Endothelial cell of umbilical vein (primary cell): ENCODE data around the gene CERS6. TPM values are rescaled to one million over a fixed set of nuclear protein-coding genes. Genes with fewer than 3 reads are reported as not detected.

Experiments
- BruUV-seq: library from RNA; stranded (reverse); fragments of 400-500 nt; replicated peaks from 2 replicates; lab custom pipeline; 2021; lab: Mats Ljungman, UMichigan
- CTCF ChIA-PET: fragments of 300-600, 350-600 bp; sonication (Branson Sonifier 250); formaldehyde crosslinking; loops from one replicate; lab custom pipeline; 2021; ENCODE audit warnings: antibody characterized with exemption, inconsistent platforms; lab: Charles Lee
- POLR2A ChIA-PET: fragments of 300-600, 350-600 bp; sonication (Branson Sonifier 250); formaldehyde crosslinking; loops from one replicate; lab custom pipeline; 2021; ENCODE audit warnings: antibody characterized with exemption, inconsistent platforms; lab: Charles Lee
- DNase-seq: peaks from one replicate; pipeline ENCODE4 v3.0.0-alpha.2; 2011; ENCODE audit warnings: low read depth, low spot score
- FAIRE-seq: peaks from 2 replicates; lab custom pipeline; 2011; peaks lifted over from hg19 to GRCh38; lab: Jason Lieb, UNC
- H2AFZ ChIP-seq: 2 replicates; pipeline ENCODE4 v1.6.0; 2012; ENCODE audit warnings: low read depth, low read length, control low read depth, inconsistent platforms
- H3K27ac ChIP-seq: 2 replicates; pipeline ENCODE4 v1.5.1; 2011; ENCODE audit warnings: low read depth, mild to moderate bottlenecking, control low read depth, low read length, moderate library complexity; ENCODE audit not compliant: insufficient read depth
- H3K27me3 ChIP-seq, 2 experiments: 2 replicates each; pipeline versions ENCODE4 v1.6.0 to v1.6.1; 2011; ENCODE audit warnings: low read length in 2 of 2, mixed read lengths in 1 of 2; ENCODE audit not compliant: control insufficient read depth in 2 of 2, insufficient read depth in 2 of 2
- H3K36me3 ChIP-seq, 2 experiments: 2 replicates in 1 of 2; 3 replicates in 1 of 2; pipeline ENCODE4 v1.5.1; 2011; ENCODE audit warnings: low read length in 2 of 2, mild to moderate bottlenecking in 1 of 2, moderate library complexity in 1 of 2; ENCODE audit not compliant: control insufficient read depth in 2 of 2, insufficient read depth in 2 of 2; ENCODE audit errors: extremely low read depth in 1 of 2
- H3K4me1 ChIP-seq: 3 replicates; pipeline ENCODE4 v1.5.1; 2011; ENCODE audit warnings: mild to moderate bottlenecking, low read length; ENCODE audit not compliant: control insufficient read depth, insufficient read depth; ENCODE audit errors: extremely low read depth
- H3K4me2 ChIP-seq: 2 replicates; pipeline ENCODE4 v1.6.1; 2011; ENCODE audit warnings: low read length, control low read depth, mixed read lengths; ENCODE audit not compliant: insufficient read depth
- H3K4me3 ChIP-seq, 3 experiments: fragments of 200-600 bp in 1 of 3; sonication (generic), shearing (Covaris generic) in 1 of 3; replicated peaks in 1 of 3; 2 replicates each; pipeline ENCODE4 v1.5.1; 2011 to 2016; ENCODE audit warnings: control low read depth in 3 of 3, low read length in 3 of 3, mild to moderate bottlenecking in 2 of 3, inconsistent platforms in 1 of 3, low read depth in 1 of 3, moderate library complexity in 1 of 3; ENCODE audit not compliant: insufficient read depth in 1 of 3
- H3K79me2 ChIP-seq: 2 replicates; pipeline ENCODE4 v1.6.0; 2012; ENCODE audit warnings: low read length, inconsistent platforms; ENCODE audit not compliant: control insufficient read depth, insufficient read depth
- H3K9ac ChIP-seq: replicated peaks from 2 replicates; pipeline ENCODE3; 2011; ENCODE audit warnings: low read length, control low read depth; ENCODE audit not compliant: insufficient read depth; ENCODE audit errors: extremely low read depth
- H3K9me1 ChIP-seq: replicated peaks from 3 replicates; pipeline ENCODE4 v1.6.0; 2011; ENCODE audit warnings: mild to moderate bottlenecking, low read length; ENCODE audit not compliant: control insufficient read depth, insufficient read depth; ENCODE audit errors: extremely low read depth
- H3K9me3 ChIP-seq: replicated peaks from 2 replicates; pipeline ENCODE4 v1.5.1; 2012; ENCODE audit warnings: low read length, inconsistent platforms; ENCODE audit not compliant: control insufficient read depth, insufficient read depth
- H4K20me1 ChIP-seq: replicated peaks from 2 replicates; pipeline ENCODE3; 2011; ENCODE audit warnings: mild to moderate bottlenecking, low read length; ENCODE audit not compliant: control insufficient read depth, insufficient read depth; ENCODE audit errors: extremely low read depth
- EZH2 ChIP-seq: IDR thresholded peaks from 2 replicates; pipeline ENCODE4 v1.6.1; 2012; ENCODE audit warnings: borderline replicate concordance, low read depth, mild to moderate bottlenecking, moderate library complexity, low read length, inconsistent platforms; ENCODE audit not compliant: severe bottlenecking
- FOS ChIP-seq: IDR thresholded peaks from 2 replicates; pipeline ENCODE4 v1.6.1; 2011; ENCODE audit warnings: mild to moderate bottlenecking, low read length, moderate library complexity, borderline replicate concordance; ENCODE audit not compliant: insufficient read depth
- JUN ChIP-seq: IDR thresholded peaks from 2 replicates; pipeline ENCODE4 v1.6.1; 2011; ENCODE audit warnings: borderline replicate concordance, low read depth; ENCODE audit not compliant: insufficient read length, insufficient read depth
- MYC ChIP-seq: IDR thresholded peaks from one replicate; pipeline ENCODE4 v1.6.1; 2011; ENCODE audit warnings: mild to moderate bottlenecking, low read depth, low read length
- POLR2A ChIP-seq: IDR thresholded peaks from 2 replicates; pipeline ENCODE4 v1.6.1; 2012; ENCODE audit warnings: low read depth, mild to moderate bottlenecking, control low read depth, low read length
- POLR2AphosphoS5 ChIP-seq: IDR thresholded peaks from 2 replicates; pipeline ENCODE4 v1.6.1; 2012; ENCODE audit warnings: low read depth, mild to moderate bottlenecking, control low read depth, low read length, moderate library complexity; ENCODE audit not compliant: insufficient read depth
- dilution Hi-C: fragments of 300-500 bp; cut with MboI; formaldehyde crosslinking; loops from one replicate; pipeline ENCODE4 v1.15.0; 2019; ENCODE audit warnings: low sequenced_read_pairs; ENCODE audit not compliant: extremely low pct_ligation_motif_present
- intact Hi-C: fragments of 100-400 bp; cut with micrococcal nuclease; formaldehyde crosslinking; loops from one replicate; pipeline ENCODE4 v1.10.0; 2022
- polyA plus RNA-seq, 4 experiments: library from polyadenylated mRNA; depleted of rRNA in 3 of 4; stranded (reverse) in 3 of 4; unstranded in 1 of 4; fragments of >200 nt; gene quantifications; 2 replicates each; pipeline versions ENCODE4 v1.2.1 to v1.2.3, GENCODE V29; 2011 to 2012; ENCODE audit warnings: missing spikeins in 1 of 4
- total RNA-seq: library from RNA; stranded (reverse); gene quantifications from 2 replicates; pipeline ENCODE4 v1.2.3, GENCODE V29; 2021
- TF ChIP-seq, protein P1 (sequence below): IDR thresholded peaks from 2 replicates; pipeline ENCODE4 v1.6.1; 2011; ENCODE audit not compliant: insufficient read depth, insufficient read length

Gene CERS6
- total and polyA plus RNA-seq, 2 donors (not counting 3 experiments of a cell fraction or from before 2014, with no cell fraction given): 2.7 to 11.7 TPM

DNA sequence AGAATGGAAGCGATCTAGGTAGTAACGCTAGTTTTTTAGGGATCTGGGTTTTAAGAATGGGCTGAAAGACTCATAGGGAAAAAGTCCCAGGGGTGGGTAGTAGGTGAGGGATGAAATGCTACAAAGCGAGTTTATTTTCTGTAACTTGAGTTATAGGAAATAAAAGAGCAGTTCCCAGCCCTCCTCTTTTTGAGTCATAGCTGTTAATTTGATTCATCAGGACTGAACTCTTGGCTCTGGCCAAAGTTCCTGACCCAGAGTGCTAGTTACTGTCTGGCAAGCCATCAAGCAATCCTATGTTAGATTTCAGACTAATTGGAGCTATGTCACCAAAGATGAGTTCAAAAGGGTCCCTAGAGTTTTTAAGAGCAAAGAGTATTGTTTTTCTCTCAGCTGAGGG, 328.9 kb downstream of the CERS6 start:
- Histone ChIP-seq H3K27ac (no peak overlapping the region), H3K27me3 (peaks cover 2 to 16% of the 10 kb centered on the region in 2 experiments), H3K9me1 (no peaks in the 10 kb centered on the region), H3K79me2 (no peaks in the 10 kb centered on the region), H3K36me3 (no peaks in the 10 kb centered on the region), H4K20me1 (no peaks in the 10 kb centered on the region), H2AFZ (no peak overlapping the region), H3K4me3 (no peak overlapping the region), H3K9me3 (no peaks in the 10 kb centered on the region), H3K4me1 (peaks cover 4% of the 10 kb centered on the region), H3K9ac (no peak overlapping the region), H3K4me2 (no peak overlapping the region)
- BruUV-seq: no TSS peak
- DNase-seq (no peak), FAIRE-seq (no peak)
- TF ChIP-seq FOS (no peak), EZH2 (no peak), POLR2AphosphoS5 (no peak)
- TF ChIP-seq, protein P1, sequence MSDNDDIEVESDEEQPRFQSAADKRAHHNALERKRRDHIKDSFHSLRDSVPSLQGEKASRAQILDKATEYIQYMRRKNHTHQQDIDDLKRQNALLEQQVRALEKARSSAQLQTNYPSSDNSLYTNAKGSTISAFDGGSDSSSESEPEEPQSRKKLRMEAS: no peak
- ChIA-PET POLR2A (no interaction called here), CTCF (interaction anchor here (1.1 to 1.5 kb wide), 3 partner anchors 10 to 136 kb away, joined by 3 to 5 read pairs (median 5); no protein-coding TSS in a partner anchor)
- intact Hi-C loops (no loop called here), dilution Hi-C loops (no loop called here)

DNA sequence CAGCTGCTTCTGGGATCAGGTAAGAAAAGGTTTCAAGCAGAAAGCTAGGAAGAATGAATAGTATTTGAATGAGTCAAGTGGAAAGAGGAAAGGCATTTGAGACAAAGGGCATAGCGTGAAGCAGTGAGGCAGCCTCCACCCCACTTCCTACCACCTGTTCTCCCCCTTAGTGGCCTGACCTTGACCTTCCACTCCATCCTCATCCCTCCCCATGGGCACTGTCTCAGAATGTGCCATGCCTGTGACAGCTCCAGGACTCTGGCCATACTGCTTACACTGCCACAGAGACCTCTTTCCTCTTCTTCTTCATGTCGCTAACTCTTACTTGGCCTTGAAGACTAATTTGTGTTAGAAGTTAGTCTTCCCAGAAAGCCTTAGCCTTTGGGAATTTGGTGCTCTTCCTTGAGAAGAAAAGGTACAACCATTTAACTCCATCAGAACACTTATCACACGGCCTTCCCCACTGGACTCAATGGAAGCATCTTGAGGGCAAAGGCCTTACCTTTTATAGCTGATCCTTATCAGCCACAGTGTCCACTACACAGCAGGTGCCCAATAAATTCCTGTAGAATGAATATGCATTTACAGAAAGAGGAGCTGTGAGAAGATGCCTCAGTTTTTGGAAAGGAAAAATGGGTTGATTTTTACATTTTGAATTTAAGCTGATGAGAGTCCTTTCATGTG, 331.2 kb downstream of the CERS6 start:
- TF ChIP-seq POLR2AphosphoS5 (no peak), POLR2A (no peak), MYC (no peak), JUN (no peak), EZH2 (no peak), FOS (no peak)
- TF ChIP-seq, protein P1: no peak
- ChIA-PET POLR2A (no interaction called here), CTCF (interaction anchor here (0.6 to 1.4 kb wide), 2 partner anchors 13 to 151 kb away, joined by 3 to 4 read pairs; no protein-coding TSS in a partner anchor)
- dilution Hi-C loops: no loop called here
- Histone ChIP-seq H2AFZ (no peak overlapping the region), H3K79me2 (no peaks in the 10 kb centered on the region), H3K27me3 (peaks cover 2 to 16% of the 10 kb centered on the region in 2 experiments), H3K4me2 (no peak overlapping the region), H3K4me3 (no peak overlapping the region), H3K9ac (no peak overlapping the region), H3K9me3 (no peaks in the 10 kb centered on the region), H3K9me1 (no peaks in the 10 kb centered on the region), H3K36me3 (no peaks in the 10 kb centered on the region), H4K20me1 (no peaks in the 10 kb centered on the region), H3K4me1 (no peaks in the 10 kb centered on the region), H3K27ac (no peak overlapping the region)
- DNase-seq: no peak
- FAIRE-seq: no peak
- intact Hi-C loops: no loop called here
- no TSS peak for BruUV-seq
